NCI-H2196 treated with DMSO at 0.1 percent for 48 hours (cell line): ENCODE measurements around the gene ATG16L2.
A peak's percentile ranks its signal among the peaks of the same experiment; 100 is the strongest.

Experiments used
- DNase-seq: peaks from one replicate; lab custom pipeline; 2025; ENCODE audit not compliant: unreplicated experiment; lab: John Stamatoyannopoulos, UW

Gene ATG16L2

DNA sequence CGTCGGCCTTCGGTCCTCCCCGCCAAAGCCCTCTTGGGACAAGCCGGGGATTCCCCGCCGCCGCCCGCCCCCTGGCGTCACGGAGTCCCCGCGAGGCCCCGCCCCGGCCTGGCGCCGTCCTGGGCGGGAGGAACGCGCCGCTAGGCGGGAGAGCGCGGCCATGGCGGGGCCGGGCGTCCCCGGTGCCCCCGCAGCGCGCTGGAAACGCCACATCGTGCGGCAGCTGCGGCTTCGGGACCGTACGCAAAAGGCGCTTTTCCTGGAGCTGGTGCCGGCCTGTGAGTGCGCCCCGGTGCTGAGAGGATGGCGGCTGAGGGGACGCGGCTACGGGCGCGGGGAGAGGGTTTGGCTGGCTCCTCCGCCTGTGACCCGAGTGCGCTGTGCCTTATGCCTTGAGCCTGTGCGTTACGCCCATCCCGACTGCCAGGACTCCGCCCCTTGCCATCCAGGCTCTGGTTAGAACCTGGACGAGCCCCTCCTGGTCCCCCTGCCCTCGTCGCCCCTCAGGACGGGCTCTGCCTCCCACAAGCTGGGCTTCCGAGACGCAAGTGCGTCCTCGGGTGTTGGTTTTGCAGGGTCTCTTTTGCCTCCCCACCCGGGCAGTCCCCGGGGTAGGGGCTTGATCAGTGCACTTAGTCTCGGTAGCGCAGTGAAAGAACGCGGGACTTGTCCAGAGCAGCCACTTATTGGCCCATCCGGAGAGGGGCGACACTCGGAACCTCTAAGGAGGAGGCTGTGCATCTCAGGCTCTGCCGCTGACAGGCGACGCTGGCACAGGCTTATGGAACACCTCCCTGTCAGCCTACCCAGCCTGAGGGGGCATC is at the start of gene ATG16L2:
Gene ATG16L2, plus strand, starts transcription at position 126 of the 824 bp plus-strand sequence. Its CDS starts 35 bp downstream, at position 161.
- peak; percentile 79 for DNase-seq

DNA sequence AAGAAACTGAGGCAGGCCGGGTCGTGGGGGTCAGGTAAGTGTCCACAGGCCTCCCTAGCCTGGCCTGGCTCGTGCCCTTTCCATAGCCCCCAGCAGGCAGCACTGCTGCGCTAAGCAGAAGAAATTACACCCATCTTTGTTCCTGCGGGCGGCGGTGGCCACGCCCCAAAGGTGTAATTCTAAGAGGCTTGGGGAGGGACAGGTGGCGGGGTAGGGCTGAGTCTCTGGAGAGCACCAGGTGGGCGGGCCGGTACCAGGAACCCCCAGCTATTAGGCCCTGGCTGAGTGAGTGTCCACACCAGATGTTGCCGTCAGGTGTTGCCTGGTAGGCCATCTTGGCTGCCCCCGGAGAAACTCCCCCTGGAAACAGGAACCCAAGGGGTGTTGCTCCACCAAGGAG is 49.7 kb upstream of the ATG16L2 start:
- no peak for DNase-seq

- no peak for DNase-seq
These were observed 47.9 kb upstream of the ATG16L2 start for GRCh38 chr11:72766152-72766902.

- DNase-seq = no peak
These were observed 46.8 kb upstream of the ATG16L2 start for GRCh38 chr11:72767203-72768062.

- DNase-seq = no peak
These were observed 45.6 kb upstream of the ATG16L2 start for GRCh38 chr11:72768581-72768980.

DNA sequence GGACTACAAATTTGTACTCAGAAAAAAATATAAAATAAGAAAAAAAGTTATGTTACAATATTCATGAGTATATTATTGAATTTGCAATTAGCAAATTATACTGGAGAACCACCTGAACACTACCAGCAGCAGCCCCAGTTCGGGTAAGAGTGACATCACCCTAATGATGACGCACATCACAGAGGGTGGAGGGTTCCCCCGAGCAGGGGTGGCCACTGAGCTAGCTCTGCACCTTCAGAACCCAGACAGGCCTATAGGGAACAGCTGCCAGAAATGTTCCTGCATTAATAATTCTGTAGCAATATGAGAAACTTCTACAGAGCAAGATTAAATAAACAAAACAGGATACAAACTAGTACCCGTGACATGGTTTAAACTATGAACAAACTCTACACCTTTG is 44.5 kb upstream of the ATG16L2 start:
- no peak for DNase-seq

DNA sequence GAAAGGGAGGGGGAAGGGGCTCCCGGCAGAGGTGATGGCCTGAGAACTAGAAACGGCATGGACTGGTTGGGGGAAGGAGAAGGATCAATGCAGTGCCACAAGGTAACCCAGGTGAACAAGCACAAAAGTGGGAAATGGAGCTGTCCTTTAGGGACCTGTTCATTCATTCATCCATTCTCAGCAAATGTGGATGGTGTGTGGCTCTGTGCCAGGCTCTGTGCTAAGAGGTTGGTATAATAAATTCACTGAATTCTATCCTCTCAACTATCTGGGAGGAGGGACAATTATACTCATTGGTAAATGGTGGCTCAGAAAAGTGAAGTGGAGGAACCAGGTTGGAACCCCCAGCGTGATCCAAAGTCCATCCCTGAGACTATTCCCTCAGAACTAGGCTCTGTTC is 43.4 kb upstream of the ATG16L2 start:
- DNase-seq = no peak

- no peak for DNase-seq
These were observed 42.7 kb upstream of the ATG16L2 start for GRCh38 chr11:72771507-72771906.

GRCh38 chr11:72772059-72772458 is 42.2 kb upstream of the ATG16L2 start:
- no peak for DNase-seq

DNA sequence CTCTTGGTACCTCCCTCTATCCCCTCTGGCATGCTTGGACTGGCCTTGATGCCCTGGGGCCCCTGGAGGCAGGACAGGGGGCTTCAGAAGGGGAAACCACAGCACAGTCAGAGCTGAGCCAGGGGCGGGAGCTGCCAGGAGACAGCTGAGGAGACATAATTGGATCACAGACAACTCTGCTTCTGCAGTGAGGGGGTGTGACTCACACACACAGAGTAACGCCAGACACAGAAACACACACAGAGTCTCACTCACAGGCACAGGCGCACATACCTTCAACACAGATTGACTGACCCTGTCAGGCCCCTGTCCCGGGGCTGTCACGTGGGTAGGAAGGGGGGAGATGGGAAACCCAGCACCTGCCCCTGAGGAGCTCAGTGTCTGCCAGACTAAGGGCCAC is 40.9 kb upstream of the ATG16L2 start:
- DNase-seq = no peak

- no peak for DNase-seq
These were observed 40.5 kb upstream of the ATG16L2 start for GRCh38 chr11:72773696-72774095.

DNA sequence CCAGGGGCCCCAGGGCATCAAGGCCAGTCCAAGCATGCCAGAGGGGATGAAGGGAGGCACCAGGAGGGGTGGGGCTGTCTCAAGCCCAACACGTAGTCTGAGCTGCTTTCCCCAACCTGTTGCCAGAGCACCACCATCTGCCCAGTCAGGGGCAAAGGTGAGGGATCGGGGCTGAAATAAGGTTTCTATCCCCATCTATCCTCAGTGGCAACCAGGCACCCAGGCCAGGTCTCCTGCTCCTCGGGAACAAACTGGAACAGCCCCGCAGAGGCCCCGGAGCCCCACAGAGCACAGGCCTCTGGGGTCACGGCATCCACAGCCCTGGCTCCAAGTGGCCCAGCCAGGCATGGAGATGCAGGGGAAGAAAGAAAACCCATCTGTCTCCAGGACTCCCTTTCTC is 39.7 kb upstream of the ATG16L2 start:
- DNase-seq = no peak

- no peak for DNase-seq
These were observed 38.7 kb upstream of the ATG16L2 start for GRCh38 chr11:72775288-72776110.

- DNase-seq = no peak
These were observed 37.9 kb upstream of the ATG16L2 start for GRCh38 chr11:72776117-72776843.

DNA sequence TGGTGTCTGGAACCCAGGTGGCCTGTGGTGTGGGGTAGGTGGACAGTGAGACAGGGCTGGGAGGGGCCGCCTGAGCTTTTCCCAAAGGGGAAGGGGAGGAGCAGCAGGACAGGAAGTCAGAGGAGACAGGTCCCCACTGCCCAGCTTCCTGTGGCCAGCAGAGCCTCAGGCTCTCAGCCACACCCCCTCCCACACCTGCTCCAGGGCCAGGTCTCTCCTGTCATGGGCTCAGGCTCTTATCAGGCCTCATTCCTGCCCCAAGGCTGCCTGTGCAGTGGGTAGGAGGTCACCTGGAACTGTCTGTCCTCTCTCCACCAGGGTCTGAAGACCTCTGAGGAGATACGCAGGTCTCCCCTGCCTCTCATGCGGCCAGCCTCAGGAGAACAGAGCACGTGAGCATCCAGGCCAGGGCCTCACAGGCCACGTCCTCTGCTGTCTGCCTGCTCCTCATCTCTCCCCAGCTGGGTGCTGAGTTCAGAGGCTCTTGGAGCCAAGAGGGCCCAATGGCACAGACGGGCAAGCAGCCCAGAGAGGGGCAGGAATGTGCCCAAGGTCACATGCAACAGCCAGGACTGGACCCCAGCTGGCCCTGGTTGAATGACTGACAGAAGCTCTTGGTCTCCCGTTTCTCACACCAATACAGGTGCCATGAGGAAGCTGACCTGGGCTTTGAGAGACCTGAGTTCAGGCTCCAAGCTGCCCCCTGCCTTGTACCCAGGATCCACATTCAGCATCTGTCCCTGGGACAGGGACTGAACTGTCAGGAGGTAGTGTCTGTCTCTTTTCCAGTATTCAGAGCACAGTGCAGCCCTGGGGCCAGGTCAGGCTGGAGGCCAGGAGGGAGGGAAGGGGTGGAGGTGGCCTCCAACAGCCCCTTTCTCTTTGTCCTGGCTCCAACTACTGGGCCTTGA is 37.1 kb upstream of the ATG16L2 start:
- DNase-seq = peak; percentile 16

DNA sequence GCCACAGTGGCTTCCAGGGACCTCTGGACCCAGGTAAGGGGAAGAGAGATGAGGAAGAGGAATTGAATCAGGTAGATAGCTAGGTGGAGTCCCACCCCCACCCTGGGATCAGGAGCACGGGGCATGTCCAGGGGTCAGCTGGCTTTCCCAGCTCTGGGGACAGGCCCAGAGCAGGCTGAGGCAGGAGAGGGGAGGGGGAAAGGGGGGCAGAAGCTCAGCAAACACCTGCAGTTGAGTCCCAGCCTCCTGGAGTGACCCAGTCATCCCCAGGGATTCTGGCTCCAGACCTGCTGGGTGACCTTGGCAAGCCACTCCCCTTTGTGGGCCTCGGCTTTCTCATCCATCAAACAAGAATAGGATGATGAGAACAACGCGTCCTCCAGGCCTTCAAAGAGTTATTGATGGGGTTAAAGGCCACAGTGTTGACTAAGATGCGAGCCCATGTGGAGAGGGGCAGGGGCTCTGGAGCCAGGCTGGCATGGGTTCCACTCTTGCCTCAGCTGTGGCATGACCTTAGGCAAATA is 36.4 kb upstream of the ATG16L2 start:
- no peak for DNase-seq

DNA sequence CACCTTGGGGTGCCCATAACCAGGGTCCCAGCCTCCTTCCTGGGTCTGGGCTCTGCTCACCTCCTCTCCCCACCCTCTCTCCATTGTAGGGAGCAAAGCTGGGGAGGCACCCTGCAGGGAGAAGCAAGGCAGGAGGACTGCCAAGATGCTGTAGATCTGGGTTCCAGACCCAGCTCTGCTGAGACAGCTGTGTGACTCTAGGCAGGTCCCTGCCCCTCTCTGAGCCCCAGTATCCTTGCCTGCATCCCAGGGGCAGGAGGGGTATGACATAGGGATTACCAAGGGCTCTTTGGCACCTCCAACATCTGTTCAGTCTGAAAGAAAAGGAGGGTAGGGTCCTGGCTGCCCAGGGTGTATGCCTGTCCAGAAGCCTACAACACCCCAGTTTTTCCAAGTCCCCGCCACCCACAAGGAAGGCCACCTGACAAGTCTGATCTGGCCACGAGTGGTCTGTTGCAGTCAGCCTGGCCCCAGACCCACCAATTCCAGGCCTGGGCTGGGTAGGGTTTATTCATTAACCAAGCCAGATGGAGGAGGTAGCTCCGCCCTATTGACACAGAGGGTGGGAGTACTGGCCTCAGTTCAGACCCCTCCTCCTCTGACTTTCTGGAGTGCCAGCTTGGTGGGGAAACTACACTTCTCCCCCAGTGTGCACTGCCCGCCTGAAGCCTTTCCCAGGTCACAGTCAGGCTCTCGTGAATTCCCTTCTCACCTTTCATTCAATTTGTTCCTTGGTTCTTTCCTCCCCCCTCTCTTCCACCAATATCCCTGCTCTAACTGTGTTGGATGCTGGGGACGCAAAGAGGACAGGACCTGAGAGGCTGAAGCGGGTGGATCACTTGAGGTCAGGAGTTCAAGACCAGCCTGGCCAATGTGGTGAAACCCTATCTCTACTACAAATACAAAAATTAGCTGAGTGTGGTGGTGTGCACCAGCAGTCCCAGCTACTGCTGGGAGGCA is 35.4 kb upstream of the ATG16L2 start:
- DNase-seq = no peak
